Parathyroid adenoma (tissue), 2 donors: ENCODE results near the gene PVALB.

Experiments
- H2AFZ ChIP-seq: fragments of 300-600 bp; sonication (generic); one replicate; pipeline ENCODE4 v1.7.0; 2017; ENCODE audit warnings: antibody characterized with exemption, mild to moderate bottlenecking
- H3K27ac ChIP-seq: fragments of 300-600 bp; sonication (generic); one replicate; pipeline ENCODE4 v1.7.0; 2017
- H3K27me3 ChIP-seq: fragments of 300-600 bp; sonication (generic); one replicate; pipeline ENCODE4 v1.7.0; 2017; ENCODE audit warnings: low read length; ENCODE audit not compliant: control insufficient read depth, insufficient read depth
- H3K36me3 ChIP-seq: fragments of 300-600 bp; sonication (generic); one replicate; pipeline ENCODE4 v1.7.0; 2017; ENCODE audit warnings: low read length; ENCODE audit not compliant: control insufficient read depth, insufficient read depth
- H3K4me1 ChIP-seq: fragments of 300-600 bp; sonication (generic); one replicate; pipeline ENCODE4 v1.7.0; 2017; ENCODE audit warnings: control low read depth
- H3K4me2 ChIP-seq: fragments of 300-600 bp; sonication (generic); one replicate; pipeline ENCODE4 v1.7.0; 2017; ENCODE audit warnings: low read length
- H3K4me3 ChIP-seq: fragments of 300-600 bp; sonication (generic); one replicate; pipeline ENCODE4 v1.7.0; 2017; ENCODE audit warnings: low read depth, low read length
- H3K79me2 ChIP-seq: fragments of 300-600 bp; sonication (generic); one replicate; pipeline ENCODE4 v1.7.0; 2017; ENCODE audit warnings: control low read depth
- H3K9ac ChIP-seq: fragments of 300-600 bp; sonication (generic); one replicate; pipeline ENCODE4 v1.7.0; 2017; ENCODE audit warnings: mild to moderate bottlenecking
- H3K9me3 ChIP-seq: fragments of 300-600 bp; sonication (generic); one replicate; pipeline ENCODE4 v1.7.0; 2017; ENCODE audit warnings: low read length; ENCODE audit not compliant: control insufficient read depth
- CTCF ChIP-seq: fragments of 300-600 bp; sonication (generic); IDR thresholded peaks from one replicate; pipeline ENCODE4 v1.7.0; 2017; ENCODE audit warnings: antibody characterized with exemption, mild to moderate bottlenecking
- donor health status: primary hyperparathyroidism.

PVALB gene

GRCh38 chr22:36850056-36850455 is 33.2 kb upstream of the PVALB start:
- H3K27ac ChIP-seq, result no peak overlapping the region
- no peaks in the 10 kb centered on the region for H3K27me3 ChIP-seq
- no peaks in the 10 kb centered on the region for H3K4me1 ChIP-seq
- no peaks in the 10 kb centered on the region for H3K9me3 ChIP-seq
- H3K79me2 ChIP-seq, result no peaks in the 10 kb centered on the region
- H2AFZ ChIP-seq, result no peak overlapping the region
- H3K9ac ChIP-seq, result no peak overlapping the region
- no peaks in the 10 kb centered on the region for H3K36me3 ChIP-seq
- no peak for TF ChIP-seq CTCF
- no peak overlapping the region for H3K4me3 ChIP-seq
- no peak overlapping the region for H3K4me2 ChIP-seq

DNA sequence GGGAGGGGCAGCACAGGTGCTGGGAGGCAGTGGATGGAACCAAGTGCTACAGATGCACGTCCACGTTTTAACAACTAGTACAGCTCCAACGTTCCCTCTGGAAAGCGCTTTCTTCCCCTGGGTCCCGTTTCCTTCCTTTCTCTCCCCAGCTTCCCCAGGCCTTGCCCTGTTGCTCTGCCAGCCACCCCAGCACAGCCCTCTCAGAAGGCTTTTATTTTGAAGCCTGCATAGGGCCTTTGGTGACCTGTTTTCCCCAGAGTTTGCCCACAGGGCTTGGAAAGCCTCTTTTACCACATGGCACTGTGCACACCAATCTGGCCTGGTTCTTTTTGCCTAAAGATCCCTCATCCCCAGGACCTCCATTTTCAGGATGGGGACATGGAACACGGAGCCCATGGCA is 30.1 kb upstream of the PVALB start:
- H3K36me3 ChIP-seq, result no peaks in the 10 kb centered on the region
- no peaks in the 10 kb centered on the region for H3K79me2 ChIP-seq
- H2AFZ ChIP-seq, result no peak overlapping the region
- H3K27me3 ChIP-seq, result no peaks in the 10 kb centered on the region
- H3K27ac ChIP-seq, result no peak overlapping the region
- no peak for TF ChIP-seq CTCF
- H3K4me2 ChIP-seq, result no peak overlapping the region
- H3K9me3 ChIP-seq, result no peaks in the 10 kb centered on the region
- H3K4me3 ChIP-seq, result no peak overlapping the region
- no peak overlapping the region for H3K9ac ChIP-seq
- H3K4me1 ChIP-seq, result no peaks in the 10 kb centered on the region

DNA sequence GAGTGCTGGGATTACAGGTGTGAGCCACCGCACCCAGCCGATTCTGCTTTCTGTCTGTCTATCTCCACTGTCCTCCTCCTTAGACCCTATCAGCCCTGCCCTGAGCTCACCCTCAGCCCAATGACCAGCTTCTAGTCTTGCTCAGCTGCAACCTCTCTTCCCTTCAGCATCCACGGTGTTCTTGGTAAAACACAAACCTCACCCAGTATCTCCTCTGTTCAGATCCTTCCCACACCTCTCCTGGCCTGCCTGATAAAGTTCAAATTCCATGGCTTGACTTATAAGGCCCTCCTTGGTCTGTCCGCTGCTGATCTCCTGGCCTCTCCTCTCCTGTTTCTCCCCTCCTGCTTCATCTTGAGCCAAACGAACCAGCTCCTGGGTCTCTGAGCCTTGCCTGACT is 29.4 kb upstream of the PVALB start:
- Histone ChIP-seq H3K9ac (no peak overlapping the region), H3K4me3 (no peak overlapping the region), H2AFZ (no peak overlapping the region), H3K4me2 (no peak overlapping the region), H3K4me1 (no peaks in the 10 kb centered on the region), H3K27me3 (no peaks in the 10 kb centered on the region), H3K79me2 (no peaks in the 10 kb centered on the region), H3K27ac (no peak overlapping the region), H3K9me3 (no peaks in the 10 kb centered on the region), H3K36me3 (no peaks in the 10 kb centered on the region)
- TF ChIP-seq CTCF, result no peak

DNA sequence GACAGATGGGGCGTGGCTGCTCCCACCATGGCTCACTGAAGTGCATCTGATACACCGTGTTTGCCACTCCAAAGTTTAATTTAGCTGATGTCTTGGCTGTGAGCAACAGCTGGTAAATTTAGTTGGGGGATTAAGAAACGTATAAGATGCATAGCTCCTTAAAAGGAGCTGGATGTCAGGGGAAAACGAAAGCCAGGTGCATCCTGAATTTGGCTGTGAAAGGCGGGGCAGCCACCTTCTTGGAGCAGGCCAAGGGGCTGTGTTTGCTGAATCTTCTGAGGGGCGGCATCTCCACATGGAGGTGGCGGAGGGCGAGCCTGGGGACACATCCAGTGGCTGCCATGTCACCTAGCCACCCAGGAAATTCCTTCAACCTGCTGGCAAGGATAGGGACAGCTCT is 23.3 kb upstream of the PVALB start:
- no peak overlapping the region for H3K27ac ChIP-seq
- H3K9ac ChIP-seq, result no peak overlapping the region
- H3K27me3 ChIP-seq, result no peaks in the 10 kb centered on the region
- H2AFZ ChIP-seq, result no peak overlapping the region
- no peaks in the 10 kb centered on the region for H3K36me3 ChIP-seq
- no peaks in the 10 kb centered on the region for H3K9me3 ChIP-seq
- no peaks in the 10 kb centered on the region for H3K4me1 ChIP-seq
- no peak for TF ChIP-seq CTCF
- H3K4me3 ChIP-seq, result no peak overlapping the region
- H3K79me2 ChIP-seq, result no peaks in the 10 kb centered on the region
- H3K4me2 ChIP-seq, result no peak overlapping the region

DNA sequence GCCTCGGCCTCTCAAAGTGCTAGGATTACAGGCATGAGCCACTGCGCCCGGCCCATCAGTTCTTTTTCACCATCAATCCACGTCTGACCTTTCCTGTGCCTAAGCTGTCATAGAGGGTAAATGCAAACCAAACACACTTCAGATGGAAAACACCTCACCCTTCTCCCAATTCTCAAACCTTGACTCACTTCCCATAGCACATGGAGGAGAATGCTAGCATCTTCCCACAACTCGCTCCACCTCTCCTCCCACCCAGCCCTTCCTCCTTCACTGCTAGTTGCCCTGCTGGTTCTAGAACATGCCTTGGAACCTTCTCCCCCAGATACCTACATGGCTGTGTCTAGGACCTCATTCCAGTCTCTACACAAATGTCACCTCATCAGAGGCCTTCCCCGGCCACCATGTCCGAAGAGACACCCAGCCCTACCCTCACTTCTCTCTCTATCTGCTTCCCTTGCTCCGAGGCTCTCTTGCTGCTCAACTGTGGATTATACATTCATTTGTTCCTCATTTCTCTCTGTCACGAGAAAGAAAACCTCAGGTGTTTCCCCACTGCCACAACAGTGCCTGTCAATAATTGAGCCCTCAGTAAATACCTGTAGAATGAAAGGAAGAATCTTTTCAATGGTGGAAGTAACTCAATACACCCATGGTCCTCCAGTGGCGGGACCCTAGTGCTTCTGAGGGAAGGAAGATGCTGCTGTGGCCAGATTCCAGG is 22.7 kb upstream of the PVALB start:
- no peak overlapping the region for H3K4me2 ChIP-seq
- no peak for TF ChIP-seq CTCF
- H2AFZ ChIP-seq, result no peak overlapping the region
- no peaks in the 10 kb centered on the region for H3K27me3 ChIP-seq
- no peaks in the 10 kb centered on the region for H3K4me1 ChIP-seq
- H3K9ac ChIP-seq, result no peak overlapping the region
- H3K4me3 ChIP-seq, result no peak overlapping the region
- H3K79me2 ChIP-seq, result no peaks in the 10 kb centered on the region
- no peaks in the 10 kb centered on the region for H3K9me3 ChIP-seq
- no peak overlapping the region for H3K27ac ChIP-seq
- no peaks in the 10 kb centered on the region for H3K36me3 ChIP-seq
